HG03039 (cell line): ENCODE measurements around the gene LTB.

Experiments
- ATAC-seq: cut with Tn5 transposase; IDR thresholded peaks from one replicate; pipeline ENCODE4 v1.9.1; 2021; ENCODE audit warnings: mild to moderate bottlenecking, moderate library complexity; ENCODE audit not compliant: unreplicated experiment

The LTB gene, protein sequence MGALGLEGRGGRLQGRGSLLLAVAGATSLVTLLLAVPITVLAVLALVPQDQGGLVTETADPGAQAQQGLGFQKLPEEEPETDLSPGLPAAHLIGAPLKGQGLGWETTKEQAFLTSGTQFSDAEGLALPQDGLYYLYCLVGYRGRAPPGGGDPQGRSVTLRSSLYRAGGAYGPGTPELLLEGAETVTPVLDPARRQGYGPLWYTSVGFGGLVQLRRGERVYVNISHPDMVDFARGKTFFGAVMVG

DNA sequence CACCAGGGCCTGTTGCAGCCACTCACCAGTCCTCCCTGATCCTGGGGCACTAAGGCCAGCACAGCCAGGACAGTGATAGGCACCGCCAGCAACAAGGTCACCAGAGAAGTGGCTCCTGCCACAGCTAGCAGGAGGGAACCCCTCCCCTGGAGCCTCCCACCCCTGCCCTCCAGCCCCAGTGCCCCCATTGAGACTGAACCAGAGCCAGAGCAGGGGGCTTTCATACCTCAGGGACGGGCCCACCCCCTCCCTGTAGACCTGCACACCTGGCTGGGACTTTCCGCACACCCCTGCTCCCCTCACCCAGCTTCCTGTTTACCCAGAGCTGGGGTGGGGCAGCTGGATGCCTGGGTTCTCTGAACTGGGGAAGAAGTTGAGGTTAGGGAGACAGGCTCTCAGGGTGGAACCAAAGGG is at the start of gene LTB:
TSS of gene LTB (minus strand) at position 195 of the 414 bp plus-strand sequence. CDS start at position 188, 7 bp downstream.
- ATAC-seq: no peak

DNA sequence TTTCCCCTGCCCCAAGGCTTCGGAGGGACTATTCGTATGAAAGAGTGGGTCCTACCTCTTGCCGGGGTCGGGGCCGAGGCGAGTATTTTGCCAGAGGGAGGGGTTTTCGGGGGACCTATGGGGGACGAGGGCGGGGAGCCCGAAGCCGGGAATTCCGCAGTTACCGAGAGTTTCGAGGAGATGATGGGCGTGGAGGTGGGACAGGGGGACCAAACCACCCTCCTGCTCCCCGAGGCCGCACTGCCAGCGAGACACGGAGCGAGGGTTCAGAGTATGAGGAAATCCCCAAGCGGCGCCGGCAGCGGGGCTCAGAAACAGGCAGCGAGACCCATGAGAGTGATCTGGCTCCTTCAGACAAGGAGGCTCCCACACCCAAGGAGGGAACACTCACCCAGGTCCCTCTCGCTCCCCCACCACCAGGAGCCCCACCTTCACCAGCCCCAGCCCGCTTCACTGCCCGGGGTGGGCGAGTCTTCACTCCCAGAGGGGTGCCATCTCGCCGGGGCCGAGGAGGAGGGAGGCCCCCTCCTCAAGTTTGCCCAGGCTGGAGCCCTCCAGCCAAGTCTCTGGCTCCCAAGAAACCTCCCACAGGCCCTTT is 49.6 kb upstream of the LTB start:
- ATAC-seq: no peak

DNA sequence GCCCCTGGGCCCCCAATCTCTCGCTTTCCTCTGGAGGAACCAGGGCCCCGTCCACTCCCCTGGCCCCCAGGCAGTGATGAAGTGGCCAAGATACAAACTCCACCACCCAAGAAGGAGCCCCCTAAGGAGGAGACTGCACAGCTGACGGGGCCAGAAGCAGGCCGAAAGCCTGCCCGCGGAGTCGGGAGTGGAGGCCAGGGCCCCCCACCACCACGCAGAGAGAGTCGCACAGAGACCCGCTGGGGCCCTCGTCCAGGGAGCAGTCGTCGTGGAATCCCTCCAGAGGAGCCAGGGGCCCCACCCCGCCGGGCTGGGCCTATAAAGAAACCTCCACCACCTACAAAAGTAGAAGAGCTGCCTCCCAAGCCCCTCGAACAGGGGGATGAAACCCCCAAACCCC is 49.0 kb upstream of the LTB start:
- no peak for ATAC-seq

DNA sequence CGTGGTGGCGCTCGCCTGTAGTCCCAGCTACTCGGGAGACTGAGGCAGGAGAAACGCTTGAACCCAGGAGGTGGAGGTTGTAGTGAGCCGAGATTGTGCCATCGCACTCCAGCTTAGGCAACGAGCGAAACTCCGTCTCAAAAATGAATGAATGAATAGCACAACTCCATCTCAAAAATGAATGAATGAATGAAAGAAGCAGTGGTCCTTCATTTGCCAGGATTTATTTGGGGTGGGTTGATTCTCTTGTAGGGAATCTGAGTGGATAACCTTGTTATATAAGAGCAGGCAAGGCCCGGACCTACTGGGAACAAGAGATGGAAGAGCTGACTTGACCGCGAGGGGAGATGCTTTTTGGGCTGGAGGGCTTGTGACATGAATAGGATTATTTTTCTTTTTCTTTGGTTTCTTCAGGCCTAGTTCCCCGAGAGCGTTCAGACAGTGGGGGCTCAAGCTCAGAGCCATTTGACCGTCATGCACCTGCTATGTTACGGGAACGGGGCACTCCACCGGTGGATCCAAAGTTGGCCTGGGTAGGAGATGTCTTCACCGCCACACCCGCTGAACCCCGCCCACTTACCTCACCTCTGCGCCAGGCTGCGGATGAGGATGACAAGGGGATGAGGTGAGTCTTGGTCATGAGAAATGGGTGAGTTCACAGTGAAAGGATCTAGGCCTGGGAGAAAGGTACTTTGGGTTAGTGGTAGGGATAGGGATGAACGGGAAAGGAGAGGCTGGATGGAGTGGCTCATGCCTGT is 48.1 kb upstream of the LTB start:
- ATAC-seq: no peak

DNA sequence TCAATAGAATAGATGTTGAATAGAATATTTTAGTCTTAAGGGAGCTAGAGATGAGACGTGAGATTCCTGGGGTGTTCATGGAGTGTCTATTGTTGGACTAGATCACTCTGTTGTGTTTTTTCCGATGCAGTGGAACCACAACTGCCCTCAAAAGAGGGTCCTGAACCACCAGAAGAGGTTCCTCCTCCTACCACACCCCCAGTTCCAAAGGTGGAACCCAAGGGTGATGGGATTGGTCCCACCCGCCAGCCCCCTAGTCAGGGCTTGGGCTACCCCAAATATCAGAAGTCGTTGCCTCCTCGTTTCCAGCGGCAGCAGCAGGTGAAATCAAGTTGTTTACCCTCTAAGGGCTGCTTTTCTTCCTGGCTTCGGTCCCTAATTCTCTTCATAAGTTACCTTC is 46.8 kb upstream of the LTB start:
- no peak for ATAC-seq

DNA sequence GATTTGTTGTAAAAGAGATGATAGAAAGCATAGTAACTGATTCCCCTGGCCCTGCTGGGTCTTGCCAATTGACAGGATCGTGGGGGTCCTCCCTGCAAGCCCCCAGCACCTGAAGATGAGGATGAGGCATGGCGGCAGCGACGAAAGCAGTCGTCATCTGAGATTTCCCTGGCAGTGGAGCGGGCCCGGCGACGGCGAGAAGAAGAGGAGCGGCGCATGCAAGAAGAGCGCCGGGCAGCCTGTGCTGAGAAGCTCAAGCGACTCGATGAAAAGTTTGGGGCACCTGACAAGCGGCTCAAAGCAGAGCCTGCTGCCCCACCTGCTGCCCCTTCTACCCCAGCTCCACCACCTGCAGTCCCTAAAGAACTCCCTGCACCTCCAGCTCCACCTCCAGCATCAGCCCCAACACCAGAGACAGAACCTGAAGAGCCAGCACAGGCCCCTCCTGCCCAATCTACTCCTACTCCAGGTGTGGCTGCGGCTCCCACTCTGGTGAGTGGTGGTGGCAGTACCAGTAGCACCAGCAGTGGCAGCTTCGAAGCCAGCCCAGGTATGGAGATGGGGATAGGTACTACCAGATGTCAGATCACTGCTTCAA is 45.6 kb upstream of the LTB start:
- ATAC-seq: no peak

DNA sequence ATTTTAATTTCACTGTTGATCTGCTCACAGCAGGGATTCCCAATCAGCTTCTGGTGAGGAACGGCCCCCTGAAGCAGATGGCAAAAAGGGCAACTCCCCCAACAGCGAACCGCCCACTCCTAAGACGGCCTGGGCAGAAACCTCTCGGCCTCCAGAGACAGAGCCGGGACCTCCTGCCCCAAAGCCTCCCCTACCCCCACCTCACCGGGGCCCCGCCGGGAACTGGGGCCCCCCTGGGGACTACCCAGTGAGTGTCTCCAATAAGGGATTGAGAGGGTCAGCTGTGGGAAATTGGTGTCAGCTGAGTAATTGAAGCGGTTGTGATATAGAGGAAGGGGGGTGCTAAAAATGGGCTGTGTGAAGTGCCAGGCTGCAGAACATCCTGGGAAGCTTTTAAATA is 44.7 kb upstream of the LTB start:
- no peak for ATAC-seq

DNA sequence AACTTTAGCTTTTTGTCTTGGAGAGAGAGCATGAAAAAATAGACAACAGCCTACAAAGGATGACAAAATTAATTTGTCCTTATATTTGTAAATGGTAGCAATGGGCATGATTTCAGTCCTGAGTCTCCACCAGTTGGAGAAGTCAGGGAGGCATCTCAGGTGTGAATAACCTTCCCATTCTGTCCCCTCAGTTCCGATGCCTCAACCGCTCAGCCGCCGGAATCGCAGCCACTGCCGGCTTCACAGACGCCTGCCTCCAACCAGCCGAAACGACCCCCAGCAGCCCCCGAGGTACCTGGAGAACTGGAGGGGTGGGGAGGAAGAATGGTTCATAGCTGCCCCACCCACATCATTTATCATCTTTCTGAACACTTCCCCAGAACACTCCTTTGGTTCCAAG is 41.8 kb upstream of the LTB start:
- ATAC-seq: no peak

DNA sequence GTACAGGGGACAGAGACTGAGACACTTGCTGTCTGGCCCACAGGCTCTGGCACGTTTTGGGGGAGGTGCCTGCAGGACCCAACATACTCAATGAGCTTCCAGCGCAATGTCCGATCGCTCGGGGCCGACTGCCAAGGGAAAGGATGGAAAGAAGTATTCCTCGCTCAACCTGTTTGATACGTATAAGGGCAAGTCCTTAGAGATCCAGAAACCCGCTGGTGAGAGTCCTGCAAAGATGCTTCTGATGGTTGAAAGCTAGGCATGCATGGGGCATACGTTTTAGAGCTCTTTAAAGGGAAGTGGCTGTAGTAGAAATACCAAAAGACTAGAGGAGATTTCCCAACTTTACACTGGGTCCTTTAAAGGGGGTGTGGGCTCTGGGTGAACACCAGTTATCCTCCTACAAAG is 40.5 kb upstream of the LTB start:
- ATAC-seq: no peak

DNA sequence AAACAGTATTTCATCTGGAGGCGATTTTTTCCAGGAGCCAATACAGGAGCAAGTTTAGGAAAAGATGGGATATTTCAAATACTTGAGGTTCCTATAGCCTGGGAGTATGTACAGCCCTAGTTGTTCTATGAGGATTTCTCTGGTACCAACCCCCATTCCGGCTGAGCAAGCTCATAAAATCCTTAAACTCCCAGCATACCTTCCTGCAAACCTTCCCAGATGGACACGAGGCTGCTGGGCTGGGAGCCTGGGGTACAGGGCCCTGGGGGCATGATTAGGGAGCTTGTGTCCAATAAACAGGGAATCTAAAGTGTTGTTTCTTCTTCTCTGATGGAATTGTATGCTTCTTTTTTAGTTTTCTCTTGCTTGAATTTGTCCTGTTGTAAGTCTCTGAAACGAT is 39.8 kb upstream of the LTB start:
- ATAC-seq: no peak

DNA sequence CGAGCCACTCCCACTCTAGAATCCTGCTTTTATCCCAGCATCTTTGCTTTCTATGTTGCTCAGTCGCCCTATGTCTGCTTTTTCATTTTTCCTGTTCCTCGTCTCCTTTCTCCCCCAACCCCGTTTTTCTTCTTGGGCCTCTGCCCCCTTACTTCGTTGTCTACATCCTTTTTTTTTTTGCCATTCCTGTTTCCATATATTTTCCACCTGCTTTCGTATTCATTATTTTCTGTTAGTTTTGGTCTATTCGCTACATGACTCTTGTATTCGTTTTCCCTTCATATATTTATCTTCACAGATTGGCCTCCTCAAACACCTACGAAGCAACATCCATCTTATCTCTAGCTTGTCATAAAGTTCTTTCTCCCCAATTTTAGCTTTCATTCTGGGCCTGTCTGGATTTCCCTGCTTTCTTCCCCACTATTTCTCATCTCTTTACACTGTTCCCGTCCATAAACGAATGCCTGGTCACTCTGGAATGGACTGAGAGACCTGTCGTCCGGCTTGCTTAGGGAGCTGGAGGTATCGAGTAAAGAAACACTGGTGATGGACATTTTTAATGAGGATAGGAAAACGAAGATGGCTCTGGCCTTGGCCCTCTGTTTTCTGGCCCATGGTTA is 39.2 kb upstream of the LTB start:
- ATAC-seq: no peak

DNA sequence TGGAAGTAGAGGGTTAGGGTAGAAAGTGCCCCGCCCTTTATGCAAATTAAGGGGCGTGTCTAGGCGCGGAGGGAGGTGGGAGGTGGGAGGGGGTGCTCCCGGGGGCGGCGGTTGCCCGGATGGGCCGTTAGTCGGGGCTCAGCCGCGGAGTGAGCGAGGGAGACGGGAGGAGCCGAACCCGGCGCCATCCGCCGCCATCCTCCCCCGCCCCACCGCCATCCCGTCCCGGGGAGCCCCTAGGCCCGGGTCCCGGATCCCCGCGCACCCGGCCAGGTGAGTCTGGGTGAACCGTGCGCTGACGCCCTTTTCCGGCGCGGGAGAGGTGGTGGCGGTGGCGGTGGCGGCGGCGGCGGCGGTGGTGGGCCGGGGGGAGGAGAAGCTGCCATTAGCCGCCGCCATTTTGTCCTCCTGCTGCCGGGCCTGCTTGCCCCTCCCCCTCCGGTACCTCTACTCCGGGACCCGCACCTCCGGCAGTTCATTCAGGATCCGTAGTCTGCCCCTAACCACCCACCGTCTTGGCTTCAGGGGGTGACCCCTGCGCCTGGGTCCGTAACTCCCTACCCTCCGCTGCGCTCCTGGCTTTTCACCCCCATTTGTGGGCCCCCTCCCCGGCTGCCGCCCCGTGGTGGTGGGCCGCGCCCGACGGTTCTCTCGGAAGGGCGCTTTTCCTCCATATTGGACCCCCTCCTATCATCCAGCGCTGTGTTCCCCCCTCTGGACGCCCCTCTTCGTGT is 38.5 kb upstream of the LTB start, which contains the start of gene PRRC2A:
TSS of gene PRRC2A (plus strand) at position 130 of the 734 bp plus-strand sequence. CDS start 2,075 bp downstream, outside the sequence.
- peak; percentile 51 for ATAC-seq

DNA sequence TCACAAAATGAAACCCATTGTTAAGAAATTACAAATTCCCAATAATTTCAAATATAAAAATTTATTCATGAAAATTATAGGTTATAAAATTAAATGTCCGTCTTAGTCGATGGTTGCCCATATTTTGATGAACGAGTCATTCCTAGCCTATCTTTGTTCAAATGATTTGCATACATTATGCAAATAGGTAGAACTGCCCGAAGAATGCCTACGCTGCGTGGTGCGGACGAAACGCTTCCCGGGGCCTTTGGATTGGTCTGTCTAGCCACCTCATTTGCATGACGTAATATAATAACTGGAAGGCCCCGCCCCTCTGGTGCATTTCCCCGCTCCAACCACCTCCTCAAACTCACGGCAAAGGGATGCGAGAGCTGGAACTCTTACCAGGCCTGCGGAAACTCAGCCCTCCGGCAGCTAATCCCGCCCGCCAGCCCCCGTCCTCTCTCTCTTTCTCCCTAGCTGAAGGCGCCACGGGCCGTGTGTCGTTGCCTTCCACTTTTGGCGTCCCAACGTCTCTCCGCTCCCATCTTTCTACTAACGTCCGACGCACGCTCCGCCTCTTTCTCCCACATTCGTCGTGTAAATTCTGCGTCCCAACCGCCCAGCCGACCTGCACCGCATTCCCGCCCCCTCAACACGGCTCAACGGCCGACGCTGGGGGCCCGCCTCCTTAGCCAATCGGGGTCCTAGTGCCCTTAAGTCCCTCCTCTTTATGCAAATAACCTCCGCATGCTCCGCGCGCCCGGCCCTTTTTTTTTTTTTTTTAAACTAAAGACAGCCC is 37.8 kb upstream of the LTB start:
- peak; percentile 67 for ATAC-seq

DNA sequence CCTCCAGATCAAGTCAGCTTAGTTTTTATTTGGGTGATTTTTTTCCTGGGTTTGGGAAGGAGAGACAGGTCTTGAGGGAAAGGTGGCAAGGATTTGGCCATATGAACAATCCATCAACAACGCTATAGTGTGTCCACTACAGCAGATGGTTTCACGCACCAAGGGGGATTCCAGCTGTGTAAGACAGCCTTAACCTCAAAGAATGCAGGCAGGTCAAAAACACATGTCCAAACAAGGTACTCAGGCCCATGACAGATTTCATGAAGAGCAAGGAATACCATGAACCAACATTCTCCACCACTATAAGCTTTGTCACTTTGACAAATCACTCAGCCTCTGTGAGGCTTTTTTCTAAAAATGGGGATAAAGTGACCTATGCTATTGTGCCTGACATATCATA is 34.8 kb upstream of the LTB start:
- ATAC-seq: no peak

DNA sequence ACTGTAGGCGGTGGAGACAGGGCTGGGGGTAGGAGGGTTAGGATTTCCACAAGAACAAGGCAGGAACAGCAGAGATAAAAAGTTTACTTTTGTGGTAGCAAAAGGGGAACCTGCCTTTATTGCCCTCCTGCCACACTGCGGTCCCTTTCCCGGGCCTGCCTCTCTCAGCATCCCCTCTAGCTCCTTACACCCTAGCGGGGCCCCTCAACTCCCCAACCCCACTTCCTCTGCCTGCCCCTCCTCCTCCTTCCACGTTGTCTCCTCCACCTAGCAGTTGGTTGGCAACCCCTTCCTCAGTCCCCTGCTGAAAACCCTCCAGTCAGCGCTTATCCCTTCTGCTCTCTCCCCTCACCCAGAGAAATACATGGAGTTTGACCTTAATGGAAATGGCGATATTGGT is 33.5 kb upstream of the LTB start:
- ATAC-seq: no peak

DNA sequence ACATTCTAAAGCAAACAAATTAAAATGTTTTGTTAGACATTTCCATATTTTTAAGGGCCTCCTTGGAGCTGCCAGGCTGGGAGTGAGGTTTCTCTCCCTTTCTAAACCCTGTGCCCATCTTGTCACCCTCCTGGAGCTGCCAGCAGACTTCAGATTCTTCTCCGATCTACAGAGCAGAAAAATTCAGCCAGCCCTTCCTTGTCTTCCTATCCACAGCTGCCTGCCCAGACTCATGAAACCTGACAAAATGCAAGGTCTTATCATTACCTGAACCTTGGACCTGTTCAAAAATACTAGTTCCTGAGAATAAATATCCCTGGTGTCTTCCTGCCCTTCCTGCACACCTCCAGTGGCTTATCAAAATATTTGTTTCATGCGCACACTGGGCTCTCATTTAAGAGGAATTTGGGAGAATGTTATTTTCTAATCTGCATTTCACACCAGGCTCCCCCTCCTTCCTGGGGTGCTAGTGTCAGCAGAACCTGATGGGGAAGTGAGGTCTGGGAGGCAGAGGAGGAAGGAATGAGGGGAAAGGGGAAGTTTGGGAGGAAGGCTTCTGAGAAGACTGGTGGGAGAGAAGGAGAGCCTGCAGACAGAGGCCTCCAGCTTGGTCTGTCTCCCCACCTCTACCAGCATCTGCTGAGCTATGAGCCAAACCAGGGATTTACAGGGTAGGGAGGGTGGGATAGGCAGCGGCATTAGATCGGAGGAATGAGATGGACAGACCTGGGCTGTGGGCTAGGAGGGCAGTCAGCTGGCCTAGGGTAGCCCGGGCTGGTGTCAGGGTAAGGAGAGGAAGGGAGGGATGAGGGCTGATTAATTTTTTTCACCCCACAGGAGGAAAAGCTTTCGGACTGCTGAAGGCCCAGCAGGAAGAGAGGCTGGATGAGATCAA is 32.7 kb upstream of the LTB start, which contains the start of gene AIF1:
TSS of gene AIF1 (plus strand) at position 551 of the 895 bp plus-strand sequence. CDS start at position 647, 96 bp downstream.
- no peak for ATAC-seq

DNA sequence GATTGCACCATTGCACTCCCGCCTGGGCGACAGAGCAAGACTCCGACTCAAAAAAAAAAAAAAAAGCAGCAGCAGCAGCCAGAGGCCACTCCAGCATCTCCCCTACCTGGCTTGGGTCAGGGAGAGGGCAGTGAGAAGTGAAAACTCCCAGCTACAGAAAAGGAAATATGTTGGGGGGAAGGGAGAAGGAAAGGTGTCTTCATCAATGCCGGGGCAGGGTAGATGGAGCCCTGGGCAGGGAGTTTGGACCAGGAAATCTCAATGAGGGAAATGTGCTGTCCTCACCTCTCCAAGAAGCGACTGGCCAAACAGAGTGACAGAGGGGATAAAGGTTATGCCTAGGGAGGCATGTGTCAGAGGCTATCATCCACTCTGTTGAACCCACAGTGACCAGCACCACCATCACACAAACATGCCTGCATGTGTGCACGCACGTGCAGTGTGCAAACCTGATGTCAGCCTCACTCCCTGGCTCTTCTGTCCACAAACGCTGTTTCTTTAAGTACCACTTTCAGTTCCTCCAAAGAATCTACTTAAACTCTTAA is 31.9 kb upstream of the LTB start:
- ATAC-seq: no peak

DNA sequence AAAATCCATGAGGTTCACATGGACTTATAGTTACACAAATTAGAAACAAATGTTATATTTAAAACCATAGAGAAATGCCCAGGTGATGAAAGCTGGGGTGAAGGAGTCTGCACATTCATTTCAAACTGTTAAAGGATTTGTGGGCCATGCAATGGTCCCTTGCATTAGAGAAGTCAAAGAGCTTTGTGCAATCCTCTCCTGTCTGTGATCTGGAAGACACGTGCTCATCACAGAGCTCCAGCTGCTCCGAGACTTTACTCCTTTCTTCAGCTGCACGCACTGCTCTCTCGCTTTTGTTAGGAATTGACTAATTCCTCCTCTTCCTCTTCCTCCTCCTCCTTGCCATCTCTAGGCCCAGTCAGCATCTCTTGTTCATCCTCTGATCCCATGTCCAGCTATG is 28.7 kb upstream of the LTB start:
- no peak for ATAC-seq
